H9 (cell line): ENCODE results near the gene FKBP10. TPM values are rescaled to one million over a fixed set of nuclear protein-coding genes. Genes with fewer than 3 reads are reported as not detected.

Experiments
- DNase-seq: peaks from one replicate; pipeline ENCODE4 v3.0.0-alpha.2; 2017
- H2AFZ ChIP-seq: one replicate; pipeline ENCODE4 v1.6.1; 2013; ENCODE audit warnings: mild to moderate bottlenecking, low read length, control low read depth, moderate library complexity
- H2AK5ac ChIP-seq: 2 replicates; pipeline ENCODE4 v1.6.1; 2013; ENCODE audit warnings: low read length, control low read depth, mixed read lengths; ENCODE audit not compliant: insufficient read length
- H2BK120ac ChIP-seq: one replicate; pipeline ENCODE4 v1.6.1; 2013; ENCODE audit warnings: low read depth, mild to moderate bottlenecking, low read length, control low read depth, inconsistent platforms; ENCODE audit not compliant: poor library complexity, severe bottlenecking
- H2BK12ac ChIP-seq: 2 replicates; pipeline ENCODE4 v1.6.1; 2013; ENCODE audit warnings: low read length, control low read depth, mixed read lengths, low read depth; ENCODE audit not compliant: insufficient read length
- H2BK15ac ChIP-seq: 2 replicates; pipeline ENCODE4 v1.6.1; 2013; ENCODE audit warnings: low read depth, low read length, control low read depth
- H2BK20ac ChIP-seq: one replicate; pipeline ENCODE4 v1.6.1; 2013; ENCODE audit warnings: low read depth, mild to moderate bottlenecking, low read length, control low read depth, inconsistent platforms; ENCODE audit not compliant: poor library complexity, severe bottlenecking
- H2BK5ac ChIP-seq: 2 replicates; pipeline ENCODE4 v1.6.1; 2013; ENCODE audit warnings: low read length, control low read depth, mixed read lengths; ENCODE audit not compliant: insufficient read length
- H3K14ac ChIP-seq: 2 replicates; pipeline ENCODE4 v1.6.1; 2013; ENCODE audit warnings: low read length, control low read depth; ENCODE audit not compliant: insufficient read depth
- H3K18ac ChIP-seq: 2 replicates; pipeline ENCODE4 v1.6.1; 2013; ENCODE audit warnings: low read depth, mild to moderate bottlenecking, mixed read lengths, low read length, control low read depth; ENCODE audit not compliant: insufficient read length
- H3K23ac ChIP-seq: 2 replicates; pipeline ENCODE4 v1.6.1; 2013; ENCODE audit warnings: low read length, control low read depth, mixed read lengths, low read depth; ENCODE audit not compliant: insufficient read length
- H3K23me2 ChIP-seq: 2 replicates; pipeline ENCODE4 v1.6.1; 2013; ENCODE audit warnings: low read depth, mild to moderate bottlenecking, mixed read lengths, low read length, control low read depth; ENCODE audit not compliant: insufficient read length, poor library complexity, severe bottlenecking
- H3K27ac ChIP-seq: 2 replicates; pipeline ENCODE4 v1.5.1; 2013; ENCODE audit warnings: low read length, control low read depth, mixed read lengths, low read depth; ENCODE audit not compliant: insufficient read length
- H3K27me3 ChIP-seq: 2 replicates; pipeline ENCODE4 v1.6.1; 2013; ENCODE audit warnings: low read length, control low read depth, inconsistent platforms; ENCODE audit not compliant: insufficient read depth
- H3K4ac ChIP-seq: 2 replicates; pipeline ENCODE4 v1.6.1; 2013; ENCODE audit warnings: low read depth, mild to moderate bottlenecking, control low read depth, inconsistent platforms, low read length, moderate library complexity
- H3K4me1 ChIP-seq: 2 replicates; pipeline ENCODE4 v1.6.1; 2013; ENCODE audit warnings: low read length, control low read depth, inconsistent platforms; ENCODE audit not compliant: insufficient read depth
- H3K4me2 ChIP-seq: 2 replicates; pipeline ENCODE4 v1.6.1; 2013; ENCODE audit warnings: low read length, control low read depth, mixed read lengths; ENCODE audit not compliant: insufficient read length, insufficient read depth
- H3K56ac ChIP-seq: 2 replicates; pipeline ENCODE4 v1.6.1; 2013; ENCODE audit warnings: low read depth, mild to moderate bottlenecking, mixed read lengths, low read length, control low read depth; ENCODE audit not compliant: insufficient read length
- H3K79me1 ChIP-seq: 2 replicates; pipeline ENCODE4 v1.6.1; 2013; ENCODE audit warnings: low read depth, mild to moderate bottlenecking, moderate library complexity, low read length, control low read depth, inconsistent platforms; ENCODE audit not compliant: insufficient read depth, poor library complexity, severe bottlenecking
- H3K79me2 ChIP-seq: 2 replicates; pipeline ENCODE4 v1.6.1; 2013; ENCODE audit warnings: low read length, control low read depth, inconsistent platforms; ENCODE audit not compliant: insufficient read depth
- H3K9ac ChIP-seq: 2 replicates; pipeline ENCODE4 v1.6.1; 2013; ENCODE audit warnings: low read length, control low read depth, mixed read lengths; ENCODE audit not compliant: insufficient read length; ENCODE audit errors: extremely low read depth
- H3K9me3 ChIP-seq: one replicate; pipeline ENCODE4 v1.6.1; 2013; ENCODE audit warnings: low read depth, low read length, inconsistent platforms; ENCODE audit not compliant: control insufficient read depth
- H3T11ph ChIP-seq: one replicate; pipeline ENCODE4 v1.6.1; 2013; ENCODE audit warnings: mild to moderate bottlenecking, low read length, control low read depth, inconsistent platforms
- H4K20me1 ChIP-seq: one replicate; pipeline ENCODE4 v1.6.1; 2013; ENCODE audit not compliant: control insufficient read depth, insufficient read length, insufficient read depth
- H4K5ac ChIP-seq: 2 replicates; pipeline ENCODE4 v1.6.1; 2013; ENCODE audit warnings: low read depth, mild to moderate bottlenecking, mixed read lengths, low read length, control low read depth; ENCODE audit not compliant: insufficient read length
- H4K8ac ChIP-seq: replicated peaks from 2 replicates; pipeline ENCODE4 v1.6.1; 2013; ENCODE audit warnings: low read length, control low read depth, mixed read lengths, low read depth; ENCODE audit not compliant: insufficient read length
- H4K91ac ChIP-seq: 2 replicates; pipeline ENCODE4 v1.6.1; 2013; ENCODE audit warnings: low read depth, mild to moderate bottlenecking, moderate library complexity, mixed read lengths, low read length, control low read depth; ENCODE audit not compliant: insufficient read length
- H3K27ac Mint-ChIP-seq, 3 experiments: 2 replicates in 2 of 3; 3 replicates in 1 of 3; pipeline ENCODE4 v1.8.0; 2020 to 2021; ENCODE audit warnings: mixed read lengths in 3 of 3, mild to moderate bottlenecking in 1 of 3, moderate library complexity in 1 of 3
- H3K27me3 Mint-ChIP-seq: 2 replicates; pipeline ENCODE4 v1.8.0; 2021; ENCODE audit warnings: low read depth, mild to moderate bottlenecking, moderate library complexity, mixed read lengths
- H3K36me3 Mint-ChIP-seq, 3 experiments: 2 replicates in 2 of 3; 3 replicates in 1 of 3; pipeline ENCODE4 v1.8.0; 2020 to 2021; ENCODE audit warnings: low read depth in 3 of 3, mixed read lengths in 3 of 3; ENCODE audit not compliant: insufficient read depth in 1 of 3
- H3K4me1 Mint-ChIP-seq, 2 experiments: 2 replicates each; pipeline ENCODE4 v1.8.0; 2020; ENCODE audit warnings: mixed read lengths in 2 of 2
- H3K4me3 Mint-ChIP-seq, 2 experiments: 2 replicates in 1 of 2; 3 replicates in 1 of 2; pipeline ENCODE4 v1.8.0; 2020 to 2021; ENCODE audit warnings: mild to moderate bottlenecking in 2 of 2, mixed read lengths in 2 of 2, moderate library complexity in 1 of 2
- H3K9me3 Mint-ChIP-seq, 2 experiments: 2 replicates in 1 of 2; 3 replicates in 1 of 2; pipeline ENCODE4 v1.8.0; 2020; ENCODE audit warnings: mild to moderate bottlenecking in 2 of 2, mixed read lengths in 2 of 2, moderate library complexity in 1 of 2
- WGBS: extraction: QIAGEN DNeasy Blood & Tissue Kit; methylation state at CpG from one replicate; pipeline ENCODE4 v1.1.7; 2013; ENCODE audit warnings: missing lambda C conversion rate, low lambda C conversion rate, mixed read lengths; ENCODE audit not compliant: insufficient read length; ENCODE audit errors: extremely low coverage; 5-methylcytosine and 5-hydroxymethylcytosine counted together
- total RNA-seq: library from RNA; stranded (reverse); gene quantifications from 2 replicates; pipeline ENCODE4 v1.2.1, GENCODE V29; 2021
- TF ChIP-seq, protein P1 (sequence below): fragments of 200-600 bp; sonication (generic); conservative IDR thresholded peaks from 3 replicates; pipeline ENCODE4 v1.8.0; 2021; ENCODE audit warnings: antibody characterized with exemption, mild to moderate bottlenecking

FKBP10 gene
- total RNA-seq, 1 experiment from 2014 or later = 166 TPM

- Histone ChIP-seq H3K79me2 (no peaks in the 10 kb centered on the region), H3K27ac (no peak overlapping the region), H2AK5ac (no peak overlapping the region), H3K18ac (no peak overlapping the region), H3K4ac (no peak overlapping the region), H3K4me2 (no peak overlapping the region), H4K20me1 (no peaks in the 10 kb centered on the region), H3K14ac (no peak overlapping the region), H3K27me3 (no peaks in the 10 kb centered on the region), H3K4me1 (no peaks in the 10 kb centered on the region), H3K9ac (no peak overlapping the region), H3K9me3 (no peaks in the 10 kb centered on the region), H3K79me1 (no peaks in the 10 kb centered on the region), H2AFZ (no peak overlapping the region), H2BK12ac (no peak overlapping the region), H4K91ac (no peak overlapping the region), H2BK5ac (no peak overlapping the region), H2BK120ac (no peak overlapping the region), H3K23ac (no peak overlapping the region), H4K8ac (no peak overlapping the region), H2BK15ac (no peak overlapping the region), H3K23me2 (no peaks in the 10 kb centered on the region), H2BK20ac (no peak overlapping the region), H3K56ac (no peak overlapping the region), H4K5ac (no peak overlapping the region), H3T11ph (no peak overlapping the region)
- Mint-ChIP-seq H3K27me3 (no peaks in the 10 kb centered on the region), H3K4me1 (no peaks in the 10 kb centered on the region), H3K4me3 (no peak overlapping the region), H3K27ac (no peak overlapping the region; a peak in 1 of 7 replicates), H3K9me3 (no peaks in the 10 kb centered on the region), H3K36me3 (peaks cover 57 to 90% (median 87%) of the 10 kb centered on the region in 3 experiments)
- TF ChIP-seq, protein P1, sequence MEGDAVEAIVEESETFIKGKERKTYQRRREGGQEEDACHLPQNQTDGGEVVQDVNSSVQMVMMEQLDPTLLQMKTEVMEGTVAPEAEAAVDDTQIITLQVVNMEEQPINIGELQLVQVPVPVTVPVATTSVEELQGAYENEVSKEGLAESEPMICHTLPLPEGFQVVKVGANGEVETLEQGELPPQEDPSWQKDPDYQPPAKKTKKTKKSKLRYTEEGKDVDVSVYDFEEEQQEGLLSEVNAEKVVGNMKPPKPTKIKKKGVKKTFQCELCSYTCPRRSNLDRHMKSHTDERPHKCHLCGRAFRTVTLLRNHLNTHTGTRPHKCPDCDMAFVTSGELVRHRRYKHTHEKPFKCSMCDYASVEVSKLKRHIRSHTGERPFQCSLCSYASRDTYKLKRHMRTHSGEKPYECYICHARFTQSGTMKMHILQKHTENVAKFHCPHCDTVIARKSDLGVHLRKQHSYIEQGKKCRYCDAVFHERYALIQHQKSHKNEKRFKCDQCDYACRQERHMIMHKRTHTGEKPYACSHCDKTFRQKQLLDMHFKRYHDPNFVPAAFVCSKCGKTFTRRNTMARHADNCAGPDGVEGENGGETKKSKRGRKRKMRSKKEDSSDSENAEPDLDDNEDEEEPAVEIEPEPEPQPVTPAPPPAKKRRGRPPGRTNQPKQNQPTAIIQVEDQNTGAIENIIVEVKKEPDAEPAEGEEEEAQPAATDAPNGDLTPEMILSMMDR = no peak
- no peak for DNase-seq
- no CpG with 5 or more reads among the region's 8 CpGs for WGBS
These were observed 49.5 kb upstream of the FKBP10 start for GRCh38 chr17:41763327-41763726.
